ENCODE measurements around the gene MEMO1.
"Not testable (repeated sequence)": the region's sequence is repeated elsewhere in the genome, so short reads cannot be mapped to it uniquely, and the experiment has no call there.

DNA sequence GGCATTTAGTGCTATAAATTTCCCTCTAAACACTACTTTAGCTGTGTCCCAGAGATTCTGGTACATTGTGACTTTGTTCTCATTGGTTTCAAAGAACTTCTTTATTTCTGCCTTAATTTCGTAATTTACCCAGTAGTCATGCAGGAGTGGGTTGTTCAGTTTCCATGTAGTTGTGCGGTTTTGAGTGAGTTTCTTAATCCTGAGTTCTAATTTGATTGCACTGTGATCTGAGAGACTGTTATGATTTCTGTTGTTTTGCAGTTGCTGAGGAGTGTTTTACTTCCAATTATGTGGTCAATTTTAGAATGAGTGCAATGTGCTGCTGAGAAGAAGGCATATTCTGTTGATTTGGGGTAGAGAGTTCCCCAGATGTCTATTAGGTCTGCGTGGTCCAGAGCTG lies 112.5 kb downstream of the MEMO1 start:
- TF ChIP-seq, protein P1, sequence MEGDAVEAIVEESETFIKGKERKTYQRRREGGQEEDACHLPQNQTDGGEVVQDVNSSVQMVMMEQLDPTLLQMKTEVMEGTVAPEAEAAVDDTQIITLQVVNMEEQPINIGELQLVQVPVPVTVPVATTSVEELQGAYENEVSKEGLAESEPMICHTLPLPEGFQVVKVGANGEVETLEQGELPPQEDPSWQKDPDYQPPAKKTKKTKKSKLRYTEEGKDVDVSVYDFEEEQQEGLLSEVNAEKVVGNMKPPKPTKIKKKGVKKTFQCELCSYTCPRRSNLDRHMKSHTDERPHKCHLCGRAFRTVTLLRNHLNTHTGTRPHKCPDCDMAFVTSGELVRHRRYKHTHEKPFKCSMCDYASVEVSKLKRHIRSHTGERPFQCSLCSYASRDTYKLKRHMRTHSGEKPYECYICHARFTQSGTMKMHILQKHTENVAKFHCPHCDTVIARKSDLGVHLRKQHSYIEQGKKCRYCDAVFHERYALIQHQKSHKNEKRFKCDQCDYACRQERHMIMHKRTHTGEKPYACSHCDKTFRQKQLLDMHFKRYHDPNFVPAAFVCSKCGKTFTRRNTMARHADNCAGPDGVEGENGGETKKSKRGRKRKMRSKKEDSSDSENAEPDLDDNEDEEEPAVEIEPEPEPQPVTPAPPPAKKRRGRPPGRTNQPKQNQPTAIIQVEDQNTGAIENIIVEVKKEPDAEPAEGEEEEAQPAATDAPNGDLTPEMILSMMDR (optimal IDR thresholded peaks at IDR 0.05 in 1 of 3, IDR thresholded peaks at IDR 0.05 in 1 of 3, conservative IDR thresholded peaks at IDR 0.05 in 1 of 3; ENCODE audit: extremely low read depth in 1 of 3, insufficient read depth in 2 of 3, low read length in 3 of 3): not testable (repeated sequence)
- not testable (repeated sequence) for TF ChIP-seq EZH2 (IDR thresholded peaks at IDR 0.05; ENCODE audit: low read length)

All from keratinocyte (primary cell).